HepG2 (cell line): ENCODE measurements around the gene ZFYVE21. TPM values are rescaled to one million over a fixed set of nuclear protein-coding genes. Genes with fewer than 3 reads are reported as not detected.

ENCODE experiments used
- ATAC-seq: fragments of 200-7000 bp; cut with Tn5 transposase; 3 replicates; pipeline ENCODE4 v1.9.1; 2020; ENCODE audit warnings: mild to moderate bottlenecking, moderate library complexity
- BruUV-seq: library from RNA; stranded (reverse); fragments of 400-500 nt; replicated peaks from 2 replicates; lab custom pipeline; 2021; lab: Mats Ljungman, UMichigan
- CTCF ChIA-PET: fragments of 300-600 bp; formaldehyde crosslinking; extraction: SDS; loops from one replicate; lab custom pipeline; 2021; ENCODE audit warnings: low total read pairs, inconsistent platforms, low intra/inter-chr PET ratio; lab: Yijun Ruan, JAX
- POLR2A ChIA-PET: fragments of 350-600 bp; sonication (Branson Sonifier 250); formaldehyde crosslinking; loops from one replicate; lab custom pipeline; 2020; ENCODE audit warnings: antibody characterized with exemption, inconsistent platforms; lab: Yijun Ruan, JAX
- DNase-seq: peaks from one replicate; pipeline ENCODE4 v3.0.0-alpha.2; 2015; ENCODE audit warnings: low spot score
- FAIRE-seq: peaks from 3 replicates; lab custom pipeline; 2011; peaks lifted over from hg19 to GRCh38; lab: Jason Lieb, UNC
- H2AFZ ChIP-seq: one replicate; pipeline ENCODE4 v1.6.1; 2011; ENCODE audit warnings: low read length, inconsistent platforms
- H3K27ac ChIP-seq: fragments of 300-600 bp; 3 replicates; pipeline ENCODE4 v1.8.0; 2011; ENCODE audit warnings: mixed run types, mild to moderate bottlenecking, mixed read lengths, low read length, inconsistent platforms; ENCODE audit not compliant: insufficient read depth; ENCODE audit errors: extremely low read length
- H3K27me3 ChIP-seq, 2 experiments: fragments of 200-600 bp in 1 of 2; 2 replicates in 1 of 2; 3 replicates in 1 of 2; pipeline versions ENCODE4 v1.6.0 to v1.8.0; 2011; ENCODE audit warnings: low read length in 2 of 2, mild to moderate bottlenecking in 2 of 2, moderate library complexity in 2 of 2, inconsistent platforms in 1 of 2; ENCODE audit not compliant: insufficient read depth in 2 of 2, control insufficient read depth in 1 of 2
- H3K36me3 ChIP-seq, 2 experiments: fragments of 200-600 bp in 1 of 2; replicated peaks in 1 of 2; 2 replicates in 1 of 2; 3 replicates in 1 of 2; pipeline versions ENCODE4 v1.5.1 to v1.8.0; 2011; ENCODE audit warnings: low read length in 2 of 2, inconsistent platforms in 1 of 2; ENCODE audit not compliant: insufficient read depth in 2 of 2, control insufficient read depth in 1 of 2
- H3K4me1 ChIP-seq: 2 replicates; pipeline ENCODE4 v1.5.1; 2012; ENCODE audit warnings: low read length, inconsistent platforms; ENCODE audit not compliant: insufficient read depth
- H3K4me2 ChIP-seq: 2 replicates; pipeline ENCODE4 v1.6.0; 2011; ENCODE audit warnings: low read depth, low read length, inconsistent platforms
- H3K4me3 ChIP-seq, 3 experiments: fragments of 200-600 bp in 1 of 3; sonication (generic), shearing (Covaris generic) in 1 of 3; replicated peaks in 1 of 3; 2 replicates each; pipeline ENCODE4 v1.5.1; 2011 to 2016; ENCODE audit warnings: low read length in 3 of 3, inconsistent platforms in 2 of 3, low read depth in 2 of 3, mild to moderate bottlenecking in 2 of 3, control low read depth in 1 of 3, mixed read lengths in 1 of 3; ENCODE audit not compliant: insufficient read depth in 1 of 3
- H3K79me2 ChIP-seq: one replicate; pipeline ENCODE4 v1.6.1; 2011; ENCODE audit warnings: low read length, inconsistent platforms; ENCODE audit not compliant: insufficient read depth
- H3K9ac ChIP-seq: 2 replicates; pipeline ENCODE4 v1.6.0; 2011; ENCODE audit warnings: mild to moderate bottlenecking, low read depth, low read length, inconsistent platforms; ENCODE audit not compliant: insufficient read depth
- H3K9me3 ChIP-seq: 2 replicates; pipeline ENCODE4 v1.5.1; 2012; ENCODE audit warnings: mild to moderate bottlenecking, low read length
- H4K20me1 ChIP-seq: 2 replicates; pipeline ENCODE4 v1.6.0; 2011; ENCODE audit warnings: inconsistent platforms, mild to moderate bottlenecking, low read length, moderate library complexity; ENCODE audit not compliant: insufficient read depth
- ESRRA ChIP-seq: sonication (generic); formaldehyde crosslinking; IDR thresholded peaks from 2 replicates; pipeline ENCODE4 v1.5.1; 2020; ENCODE audit warnings: mild to moderate bottlenecking, low read depth, missing genetic modification reagents
- GATAD2A ChIP-seq: IDR thresholded peaks from 2 replicates; pipeline ENCODE4 v1.6.1; 2016
- HNF4G ChIP-seq, 2 experiments: sonication (generic) in 1 of 2; formaldehyde crosslinking in 1 of 2; IDR thresholded peaks; 2 replicates each; pipeline versions ENCODE4 v1.4.0 to v1.6.1; 2011 to 2020; ENCODE audit warnings: borderline replicate concordance in 2 of 2, low read depth in 2 of 2, mild to moderate bottlenecking in 2 of 2, low read length in 1 of 2, missing genetic modification reagents in 1 of 2, moderate library complexity in 1 of 2
- IKZF5 ChIP-seq: IDR thresholded peaks from 2 replicates; pipeline ENCODE4 v1.6.1; 2018; ENCODE audit warnings: missing genetic modification reagents, mild to moderate bottlenecking, missing compliant biosample characterization
- THYN1 ChIP-seq: sonication (generic); formaldehyde crosslinking; IDR thresholded peaks from 2 replicates; pipeline ENCODE4 v1.8.1; 2023; ENCODE audit warnings: low read depth, mild to moderate bottlenecking, moderate library complexity, missing genetic modification reagents, borderline replicate concordance
- ZNF24 ChIP-seq: fragments of 450-650 bp; IDR thresholded peaks from 2 replicates; pipeline ENCODE4 v1.6.1; 2017; ENCODE audit warnings: antibody characterized with exemption, mild to moderate bottlenecking
- ZNF589 ChIP-seq: sonication (generic); formaldehyde crosslinking; conservative IDR thresholded peaks from 2 replicates; pipeline ENCODE4 v1.8.0; 2022; ENCODE audit warnings: mild to moderate bottlenecking, moderate library complexity, missing genetic modification reagents
- ZNF607 ChIP-seq: sonication (generic); formaldehyde crosslinking; IDR thresholded peaks from 2 replicates; pipeline ENCODE4 v1.5.1; 2020; ENCODE audit warnings: missing genetic modification reagents, mild to moderate bottlenecking, borderline replicate concordance
- ZNF7 ChIP-seq: IDR thresholded peaks from 2 replicates; pipeline ENCODE4 v1.6.1; 2016; ENCODE audit warnings: missing biosample characterization, missing genetic modification reagents
- ZNF780A ChIP-seq: sonication (generic); formaldehyde crosslinking; IDR thresholded peaks from 2 replicates; pipeline ENCODE4 v1.8.0; 2022; ENCODE audit warnings: mild to moderate bottlenecking, missing genetic modification reagents, moderate library complexity
- ZNF841 ChIP-seq: sonication (generic); formaldehyde crosslinking; IDR thresholded peaks from 2 replicates; pipeline ENCODE4 v1.8.1; 2023; ENCODE audit warnings: missing genetic modification reagents, borderline replicate concordance
- WGBS: methylation state at CpG from one replicate; pipeline ENCODE4 v1.1.6; 2017; ENCODE audit warnings: low lambda C conversion rate; 5-methylcytosine and 5-hydroxymethylcytosine counted together
- in situ Hi-C: cut with HindIII; loops from 2 replicates; pipeline ENCODE4 v1.10.0; 2017; ENCODE audit warnings: low pct_unique_long_range_greater_than_20kb; ENCODE audit not compliant: extremely low pct_ligation_motif_present
- intact Hi-C: fragments of 100-400 bp; cut with micrococcal nuclease; formaldehyde crosslinking; loops from one replicate; pipeline ENCODE4 v1.10.0; 2022; ENCODE audit not compliant: unreplicated experiment
- polyA plus RNA-seq, 8 experiments: library from polyadenylated mRNA; depleted of rRNA in 3 of 8; stranded (reverse) in 7 of 8; unstranded in 1 of 8; fragments of >200 nt; fragmentation: Illumina TruSeq in 4 of 8; extraction: Trizol in 4 of 8; gene quantifications; 2 replicates each; pipeline versions ENCODE4 v1.2.1 to v1.2.3, GENCODE V29; 2011 to 2016; ENCODE audit warnings: low read depth in 4 of 8, missing spikeins in 1 of 8, mixed read lengths in 1 of 8; ENCODE audit not compliant: insufficient read depth in 1 of 8
- total RNA-seq, 5 experiments: library from RNA; depleted of rRNA; stranded (reverse); fragments of >200 nt; fragmentation: Illumina TruSeq; extraction: Trizol; gene quantifications; 2 replicates each; pipeline ENCODE4 v1.2.3, GENCODE V29; 2016; ENCODE audit warnings: low read depth in 1 of 5

ZFYVE21 gene
- total and polyA plus RNA-seq, 2 of the 13 experiments (the other 11 are each of a cell fraction or from before 2014, with no cell fraction given): 34.3 to 34.4 TPM

- Histone ChIP-seq H3K9me3 (no peaks in the 10 kb centered on the region), H3K4me3 (no peak overlapping the region), H3K9ac (no peak overlapping the region), H3K36me3 (peaks cover 0 to 6% of the 10 kb centered on the region in 2 experiments; a peak in 1 of 5 replicates), H4K20me1 (no peaks in the 10 kb centered on the region), H3K4me2 (no peak overlapping the region), H3K27ac (no peak overlapping the region), H3K79me2 (no peaks in the 10 kb centered on the region), H3K27me3 (no peaks in the 10 kb centered on the region)
- intact Hi-C loops: no loop called here
- WGBS: 88% methylated on average over 1 of the region's 1 CpG
- BruUV-seq: no TSS peak
- no peak for DNase-seq
- in situ Hi-C loops: no loop called here
- no peak for ATAC-seq
- CTCF ChIA-PET: no interaction called here
- FAIRE-seq: no peak
- POLR2A ChIA-PET: no interaction called here
- TF ChIP-seq THYN1 (no peak), IKZF5 (CRISPR knock-in tag) (no peak), ESRRA (CRISPR knock-in tag) (no peak), ZNF841 (CRISPR knock-in tag) (no peak), ZNF780A (no peak), ZNF7 (no peak), ZNF589 (CRISPR knock-in tag) (no peak), GATAD2A (CRISPR knock-in tag) (no peak), ZNF24 (no peak), ZNF607 (CRISPR knock-in tag) (no peak), HNF4G (IDR thresholded peaks at IDR 0.05; ENCODE audit: borderline replicate concordance, low read depth, low read length) (no peak), HNF4G (CRISPR knock-in tag; IDR thresholded peaks at IDR 0.05; ENCODE audit: borderline replicate concordance, low read depth) (no peak)
- TF ChIP-seq, all 625 proteins: peak for 0
- Histone ChIP-seq H2AFZ (no peak overlapping the region), H3K4me1 (no peaks in the 10 kb centered on the region)
Measured at GRCh38 chr14:103762036-103762435, 46.4 kb downstream of the ZFYVE21 start.
